Trophoblast cell (in vitro differentiated cells and primary cell): ENCODE measurements around the gene LCP2.
A peak's percentile ranks its signal among the peaks of the same experiment; 100 is the strongest.

Experiments
- DNase-seq, 2 donors: peaks; one replicate each; pipeline ENCODE4 v3.0.0-alpha.2; 2016
- H2AFZ ChIP-seq: 2 replicates; pipeline ENCODE4 v1.6.1; 2013; ENCODE audit warnings: low read length, moderate library complexity, mild to moderate bottlenecking; ENCODE audit not compliant: insufficient read depth, poor library complexity
- H2AK5ac ChIP-seq: 2 replicates; pipeline ENCODE4 v1.6.1; 2013; ENCODE audit warnings: mild to moderate bottlenecking, low read length
- H2BK120ac ChIP-seq: 2 replicates; pipeline ENCODE4 v1.6.1; 2013; ENCODE audit warnings: low read length, mild to moderate bottlenecking, moderate library complexity; ENCODE audit not compliant: insufficient read depth, poor library complexity
- H2BK12ac ChIP-seq: 2 replicates; pipeline ENCODE4 v1.6.1; 2013; ENCODE audit warnings: mild to moderate bottlenecking, low read length, moderate library complexity
- H2BK5ac ChIP-seq: 2 replicates; pipeline ENCODE4 v1.6.1; 2013; ENCODE audit warnings: low read length, low read depth, moderate library complexity, mild to moderate bottlenecking; ENCODE audit not compliant: poor library complexity
- H3K14ac ChIP-seq: 2 replicates; pipeline ENCODE4 v1.6.1; 2013; ENCODE audit warnings: mild to moderate bottlenecking, low read length
- H3K18ac ChIP-seq: 2 replicates; pipeline ENCODE4 v1.6.1; 2013; ENCODE audit warnings: mild to moderate bottlenecking, low read length
- H3K23ac ChIP-seq: 2 replicates; pipeline ENCODE4 v1.6.1; 2013; ENCODE audit warnings: low read length
- H3K27ac ChIP-seq: 2 replicates; pipeline ENCODE4 v1.5.1; 2013; ENCODE audit warnings: low read depth, mild to moderate bottlenecking, inconsistent platforms, low read length, moderate library complexity
- H3K27me3 ChIP-seq: 2 replicates; pipeline ENCODE4 v1.6.1; 2013; ENCODE audit warnings: inconsistent platforms, mild to moderate bottlenecking, low read length, moderate library complexity; ENCODE audit not compliant: insufficient read depth
- H3K36me3 ChIP-seq, 2 experiments: 1 replicate in 1 of 2; 2 replicates in 1 of 2; pipeline ENCODE4 v1.6.1; 2013; ENCODE audit warnings: low read length in 2 of 2, mild to moderate bottlenecking in 2 of 2, moderate library complexity in 1 of 2; ENCODE audit not compliant: insufficient read depth in 2 of 2, control insufficient read depth in 1 of 2
- H3K4ac ChIP-seq: 2 replicates; pipeline ENCODE4 v1.6.1; 2013; ENCODE audit warnings: low read depth, mild to moderate bottlenecking, low read length, moderate library complexity
- H3K4me1 ChIP-seq, 2 experiments: 1 replicate in 1 of 2; 2 replicates in 1 of 2; pipeline ENCODE4 v1.6.1; 2013; ENCODE audit warnings: low read length in 2 of 2, mild to moderate bottlenecking in 2 of 2, moderate library complexity in 1 of 2; ENCODE audit not compliant: insufficient read depth in 2 of 2, control insufficient read depth in 1 of 2
- H3K4me2 ChIP-seq: 2 replicates; pipeline ENCODE4 v1.6.1; 2013; ENCODE audit warnings: inconsistent platforms, mild to moderate bottlenecking, low read length, moderate library complexity
- H3K4me3 ChIP-seq: 2 replicates; pipeline ENCODE4 v1.5.1; 2013; ENCODE audit warnings: mild to moderate bottlenecking, low read depth, low read length, inconsistent platforms
- H3K79me1 ChIP-seq: one replicate; pipeline ENCODE4 v1.6.1; 2013; ENCODE audit warnings: low read length
- H3K79me2 ChIP-seq: 2 replicates; pipeline ENCODE4 v1.6.1; 2013; ENCODE audit warnings: low read length, mild to moderate bottlenecking; ENCODE audit not compliant: control insufficient read depth, insufficient read depth, poor library complexity
- H3K9ac ChIP-seq: 2 replicates; pipeline ENCODE4 v1.6.1; 2013; ENCODE audit warnings: mild to moderate bottlenecking, low read length
- H3K9me3 ChIP-seq: 2 replicates; pipeline ENCODE4 v1.6.1; 2013; ENCODE audit warnings: low read depth, mild to moderate bottlenecking, control low read depth, inconsistent platforms, low read length; ENCODE audit not compliant: insufficient read depth
- H4K12ac ChIP-seq: 2 replicates; pipeline ENCODE4 v1.6.1; 2013; ENCODE audit warnings: low read depth, mild to moderate bottlenecking, low read length, moderate library complexity
- H4K8ac ChIP-seq: 2 replicates; pipeline ENCODE4 v1.6.1; 2013; ENCODE audit warnings: low read depth, mild to moderate bottlenecking, low read length, moderate library complexity
- H4K91ac ChIP-seq: one replicate; pipeline ENCODE4 v1.6.1; 2013; ENCODE audit warnings: low read depth, mild to moderate bottlenecking, low read length, moderate library complexity
- WGBS: extraction: QIAGEN DNeasy Blood & Tissue Kit; methylation state at CpG from one replicate; pipeline ENCODE4 v1.1.7; 2013; ENCODE audit warnings: missing lambda C conversion rate; ENCODE audit not compliant: insufficient read length, insufficient coverage; ENCODE audit errors: extremely low coverage; 5-methylcytosine and 5-hydroxymethylcytosine counted together

Gene LCP2

GRCh38 chr5:170313344-170313743 is 15.8 kb upstream of the LCP2 start:
- H2BK120ac ChIP-seq, result peak overlapping the region; percentile 35
- H3K18ac ChIP-seq, result no peak overlapping the region
- H4K12ac ChIP-seq, result no peak overlapping the region
- no peaks in the 10 kb centered on the region for H3K79me2 ChIP-seq
- no peaks in the 10 kb centered on the region for H3K27me3 ChIP-seq
- no peak overlapping the region for H3K4me2 ChIP-seq
- no peak overlapping the region for H2AFZ ChIP-seq
- WGBS, result no CpG with 5 or more reads among the region's 6 CpGs
- H3K9me3 ChIP-seq, result no peaks in the 10 kb centered on the region
- H3K14ac ChIP-seq, result no peak overlapping the region
- no peak for DNase-seq
- no peaks in the 10 kb centered on the region for H3K36me3 ChIP-seq
- H3K4me1 ChIP-seq, result peaks cover 18 to 23% of the 10 kb centered on the region in 2 experiments
- no peak overlapping the region for H3K4me3 ChIP-seq
- peak overlapping the region; percentile 74 for H4K91ac ChIP-seq
- H3K9ac ChIP-seq, result no peak overlapping the region
- no peak overlapping the region for H3K27ac ChIP-seq
- H3K4ac ChIP-seq, result no peak overlapping the region
- H2AK5ac ChIP-seq, result no peak overlapping the region
- no peak overlapping the region for H3K23ac ChIP-seq
- H2BK12ac ChIP-seq, result peak overlapping the region; percentile 50
- H3K79me1 ChIP-seq, result peaks cover 10% of the 10 kb centered on the region
- H4K8ac ChIP-seq, result no peak overlapping the region
- H2BK5ac ChIP-seq, result no peak overlapping the region

- Histone ChIP-seq H3K4ac (no peak overlapping the region), H4K8ac (peak overlapping the region; percentile 13), H2AK5ac (no peak overlapping the region), H3K36me3 (no peaks in the 10 kb centered on the region), H3K9me3 (no peaks in the 10 kb centered on the region), H3K9ac (no peak overlapping the region), H2BK5ac (peak overlapping the region; percentile 37), H3K79me2 (no peaks in the 10 kb centered on the region), H4K91ac (peak overlapping the region; percentile 61), H2AFZ (no peak overlapping the region), H3K4me2 (no peak overlapping the region), H4K12ac (no peak overlapping the region), H3K4me3 (no peak overlapping the region), H3K18ac (peak overlapping the region; percentile 50), H2BK12ac (peak overlapping the region; percentile 67), H3K27me3 (no peaks in the 10 kb centered on the region), H3K27ac (peak overlapping the region; percentile 67), H3K4me1 (peaks cover 21 to 28% of the 10 kb centered on the region in 2 experiments), H3K14ac (peak overlapping the region; percentile 33), H3K79me1 (peaks cover 10% of the 10 kb centered on the region), H3K23ac (no peak overlapping the region), H2BK120ac (peak overlapping the region; percentile 22)
- WGBS, result no CpG with 5 or more reads among the region's 3 CpGs
- peak; percentile 54 to 62 for DNase-seq
These were observed 15.1 kb upstream of the LCP2 start for GRCh38 chr5:170312666-170313065.

- no peak overlapping the region for H2AFZ ChIP-seq
- no peak overlapping the region for H3K4me3 ChIP-seq
- H4K8ac ChIP-seq, result peak overlapping the region; percentile 13
- H3K79me1 ChIP-seq, result peaks cover 10% of the 10 kb centered on the region
- H3K27ac ChIP-seq, result peak overlapping the region; percentile 67
- no peak overlapping the region for H2AK5ac ChIP-seq
- no peaks in the 10 kb centered on the region for H3K79me2 ChIP-seq
- peak overlapping the region; percentile 17 for H3K4ac ChIP-seq
- H3K9me3 ChIP-seq, result no peaks in the 10 kb centered on the region
- H2BK120ac ChIP-seq, result peak overlapping the region; percentile 22
- H2BK5ac ChIP-seq, result peak overlapping the region; percentile 37
- peak overlapping the region; percentile 50 for H3K18ac ChIP-seq
- no peaks in the 10 kb centered on the region for H3K36me3 ChIP-seq
- no CpG with 5 or more reads among the region's 5 CpGs for WGBS
- H4K12ac ChIP-seq, result no peak overlapping the region
- H2BK12ac ChIP-seq, result peak overlapping the region; percentile 67
- H3K4me2 ChIP-seq, result no peak overlapping the region
- H3K9ac ChIP-seq, result no peak overlapping the region
- peak overlapping the region; percentile 33 for H3K14ac ChIP-seq
- H3K23ac ChIP-seq, result no peak overlapping the region
- peak overlapping the region; percentile 61 for H4K91ac ChIP-seq
- no peak for DNase-seq
- no peaks in the 10 kb centered on the region for H3K27me3 ChIP-seq
- H3K4me1 ChIP-seq, result peaks cover 21 to 30% of the 10 kb centered on the region in 2 experiments
These were observed 14.7 kb upstream of the LCP2 start for GRCh38 chr5:170312301-170312595.

- no peak for DNase-seq
- H2AFZ ChIP-seq, result peak overlapping the region; percentile 20
- no peak overlapping the region for H3K18ac ChIP-seq
- H2BK5ac ChIP-seq, result peak overlapping the region; percentile 42
- peaks cover 25 to 34% of the 10 kb centered on the region in 2 experiments for H3K4me1 ChIP-seq
- H2AK5ac ChIP-seq, result no peak overlapping the region
- no peak overlapping the region for H3K4me2 ChIP-seq
- no peaks in the 10 kb centered on the region for H3K36me3 ChIP-seq
- H4K12ac ChIP-seq, result no peak overlapping the region
- peak overlapping the region; percentile 22 for H2BK120ac ChIP-seq
- no CpG with 5 or more reads among the region's 7 CpGs for WGBS
- no peak overlapping the region for H3K4me3 ChIP-seq
- H4K91ac ChIP-seq, result peak overlapping the region; percentile 61
- H3K79me1 ChIP-seq, result peaks cover 13% of the 10 kb centered on the region
- no peak overlapping the region for H3K23ac ChIP-seq
- no peak overlapping the region for H3K27ac ChIP-seq
- H3K9me3 ChIP-seq, result no peaks in the 10 kb centered on the region
- H4K8ac ChIP-seq, result no peak overlapping the region
- H3K9ac ChIP-seq, result no peak overlapping the region
- H3K27me3 ChIP-seq, result no peaks in the 10 kb centered on the region
- peak overlapping the region; percentile 77 for H2BK12ac ChIP-seq
- peak overlapping the region; percentile 21 for H3K14ac ChIP-seq
- H3K79me2 ChIP-seq, result no peaks in the 10 kb centered on the region
- peak overlapping the region; percentile 17 for H3K4ac ChIP-seq
These were observed 14.1 kb upstream of the LCP2 start for GRCh38 chr5:170311511-170312300.
